NCI-H1436 treated with DMSO at 0.1 percent for 48 hours (cell line): ENCODE results near the gene C3.

ENCODE experiments used
- DNase-seq: peaks from one replicate; lab custom pipeline; 2025; lab: John Stamatoyannopoulos, UW

C3 gene

GRCh38 chr19:6730941-6731670 lies 10.7 kb upstream of the C3 start:
- no peak for DNase-seq

- DNase-seq: no peak
Observed at GRCh38 chr19:6730153-6730804, 9.8 kb upstream of the C3 start.

GRCh38 chr19:6729573-6730152 lies 9.2 kb upstream of the C3 start:
- DNase-seq: no peak

GRCh38 chr19:6728346-6728745 lies 7.9 kb upstream of the C3 start:
- no peak for DNase-seq

GRCh38 chr19:6725513-6726231 lies 5.2 kb upstream of the C3 start:
- no peak for DNase-seq

- DNase-seq: no peak
Observed at GRCh38 chr19:6724631-6725492, 4.4 kb upstream of the C3 start.

GRCh38 chr19:6723738-6724137 lies 3.3 kb upstream of the C3 start:
- no peak for DNase-seq

GRCh38 chr19:6723108-6723618 lies 2.7 kb upstream of the C3 start:
- DNase-seq: no peak

GRCh38 chr19:6721773-6722172 lies 1.3 kb upstream of the C3 start:
- no peak for DNase-seq

GRCh38 chr19:6721138-6721474 lies 656 bp upstream of the C3 start:
- DNase-seq: no peak

GRCh38 chr19:6719992-6720368 lies 470 bp downstream of the C3 start:
- DNase-seq: no peak

GRCh38 chr19:6719540-6719861 lies 949 bp downstream of the C3 start:
- no peak for DNase-seq

- DNase-seq: no peak
Observed at GRCh38 chr19:6718741-6719539, 1.5 kb downstream of the C3 start.

- DNase-seq: no peak
Observed at GRCh38 chr19:6718111-6718740, 2.2 kb downstream of the C3 start.

- DNase-seq: no peak
Observed at GRCh38 chr19:6717441-6717971, 2.9 kb downstream of the C3 start.

GRCh38 chr19:6717036-6717435 lies 3.4 kb downstream of the C3 start:
- DNase-seq: no peak

- DNase-seq: no peak
Observed at GRCh38 chr19:6716610-6716970, 3.9 kb downstream of the C3 start.

- DNase-seq: no peak
Observed at GRCh38 chr19:6714749-6715555, 5.5 kb downstream of the C3 start.
